Measurements from ENCODE around the gene PI16. TPM values are rescaled to one million over a fixed set of nuclear protein-coding genes. Genes with fewer than 3 reads are reported as not detected.

Gene PI16
- total RNA-seq = 2.3 and 4.7 TPM in 2 replicates

DNA sequence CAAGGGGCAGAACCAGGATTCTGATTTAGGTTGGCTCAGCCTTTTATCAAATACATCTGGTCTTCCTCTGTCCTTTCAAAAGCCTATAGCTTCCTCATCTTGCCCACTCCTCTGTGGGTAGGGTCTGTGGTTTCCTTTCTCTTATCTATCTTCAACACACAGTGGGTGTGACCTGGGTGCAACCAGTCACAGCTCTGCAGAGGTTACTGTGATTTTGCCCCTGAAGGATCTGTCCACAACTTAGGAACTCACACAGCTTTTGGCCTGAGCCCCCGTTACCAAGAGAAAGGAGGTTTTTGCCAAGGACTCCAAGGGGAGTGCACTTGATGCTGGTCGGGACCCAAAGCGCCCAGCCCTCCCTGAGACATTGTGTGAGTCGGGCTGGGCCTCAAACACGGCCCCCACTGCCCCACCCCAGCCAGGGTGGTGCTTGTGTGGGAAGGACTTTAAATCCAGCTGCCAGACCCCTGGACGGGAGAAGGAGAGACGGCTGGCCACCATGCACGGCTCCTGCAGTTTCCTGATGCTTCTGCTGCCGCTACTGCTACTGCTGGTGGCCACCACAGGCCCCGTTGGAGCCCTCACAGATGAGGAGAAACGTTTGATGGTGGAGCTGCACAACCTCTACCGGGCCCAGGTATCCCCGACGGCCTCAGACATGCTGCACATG, at the start of gene PI16:
Gene PI16, plus strand, starts transcription at position 477 of the 670 bp plus-strand sequence. Its CDS starts 23 bp downstream, at position 500.

GRCh38 chr6:36985808-36986703, 31.5 kb downstream of the PI16 start, which contains the start of gene MTCH1:
TSS of gene MTCH1 (minus strand) at chr6:36986196. CDS start at chr6:36986173, 23 bp downstream.

DNA sequence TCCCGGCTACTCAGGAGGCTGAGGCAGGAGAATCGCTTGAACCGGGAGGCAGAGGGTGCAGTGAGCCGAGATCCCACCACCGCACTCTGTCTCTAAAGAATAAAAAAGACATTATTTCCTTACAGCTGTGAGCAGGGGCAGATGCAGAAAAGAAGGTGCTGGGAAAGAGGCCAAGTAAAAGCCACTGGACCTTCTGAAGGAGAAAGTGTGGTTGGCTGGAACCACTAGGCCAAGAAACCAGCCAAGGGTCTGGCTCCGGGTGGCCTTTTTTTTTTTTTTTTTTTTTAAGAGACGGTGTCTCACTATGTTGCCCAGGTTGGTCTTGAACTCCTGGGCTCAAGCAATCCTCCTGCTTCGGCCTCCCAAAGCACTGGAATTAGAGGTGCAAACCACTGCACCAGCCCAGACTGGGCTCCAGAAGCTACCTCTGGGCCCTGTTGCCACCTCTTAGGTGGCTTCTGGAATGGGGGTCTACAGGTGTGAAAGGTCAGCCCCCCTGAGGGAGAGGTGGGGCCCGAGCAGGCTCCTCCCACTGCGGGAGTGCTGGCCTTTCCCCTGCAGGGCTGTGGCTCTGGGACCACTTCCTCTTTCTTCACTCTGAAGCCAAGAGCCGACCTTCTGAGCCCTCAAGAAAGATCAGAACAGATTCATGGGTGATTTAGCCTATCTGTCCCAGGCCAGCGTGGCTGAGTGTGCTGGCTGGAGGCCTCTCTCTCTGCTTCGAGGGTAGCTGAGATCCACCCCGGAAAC, 50.7 kb downstream of the PI16 start, which contains the start of gene FGD2:
Gene FGD2, plus strand, starts transcription at position 595 of the 750 bp plus-strand sequence. CDS start 163 bp downstream, outside the sequence.

Other genes with a start within 250 kb of the PI16 start
- 0.47 TPM in 1 of 2 replicates, not detected in the other for gene CPNE5, start 115.3 kb upstream of the PI16 start, total RNA-seq
- 9.5 and 17.3 TPM in 2 replicates for gene PPIL1, start 79.9 kb upstream of the PI16 start, total RNA-seq
- gene C6orf89, start 68.8 kb upstream of the PI16 start, total RNA-seq = 29.4 and 34.4 TPM in 2 replicates
- 238 and 243 TPM in 2 replicates for gene MTCH1, start 31.5 kb downstream of the PI16 start, total RNA-seq
- not detected in 2 replicates for gene FGD2, start 50.9 kb downstream of the PI16 start, total RNA-seq
- 6.0 and 14.8 TPM in 2 replicates for gene PIM1, start 215.4 kb downstream of the PI16 start, total RNA-seq